ENCODE data around the gene TALDO1.

Gene TALDO1

DNA sequence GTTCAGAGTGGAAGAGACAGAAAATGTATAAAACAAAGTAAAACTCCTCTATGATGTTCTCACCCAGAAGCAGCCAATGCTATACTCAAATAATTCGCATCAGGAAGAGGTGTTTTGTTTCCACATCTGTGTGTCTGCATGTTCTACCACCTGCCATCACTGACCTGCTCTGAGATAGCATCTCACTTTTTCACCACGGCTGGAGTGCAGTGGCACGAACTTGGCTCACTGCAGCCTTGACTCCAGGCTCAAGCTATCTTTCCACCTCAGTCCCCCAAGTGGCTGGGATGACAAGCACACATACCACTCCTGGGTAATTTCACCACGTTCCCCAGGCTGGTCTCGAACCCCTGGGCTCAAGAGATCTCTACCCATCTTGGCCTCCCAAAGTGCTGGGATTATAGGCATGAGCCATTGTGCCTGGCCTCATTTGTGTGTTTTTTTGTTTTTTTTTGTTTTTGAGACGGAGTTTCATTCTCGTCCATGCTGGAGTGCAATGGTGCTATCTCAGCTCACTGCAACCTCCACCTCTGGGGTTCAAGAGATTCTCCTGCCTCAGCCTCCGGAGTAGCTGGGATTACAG, 14.4 kb downstream of the TALDO1 start:
- TF ChIP-seq ZBTB7A (IDR thresholded peaks at IDR 0.05; ENCODE audit: low read depth) (no peak), REST (IDR thresholded peaks at IDR 0.05; ENCODE audit: low read depth) (no peak), MAX (IDR thresholded peaks at IDR 0.05) (no peak), CEBPB (IDR thresholded peaks at IDR 0.05) (no peak)
- TF ChIP-seq, protein P1, sequence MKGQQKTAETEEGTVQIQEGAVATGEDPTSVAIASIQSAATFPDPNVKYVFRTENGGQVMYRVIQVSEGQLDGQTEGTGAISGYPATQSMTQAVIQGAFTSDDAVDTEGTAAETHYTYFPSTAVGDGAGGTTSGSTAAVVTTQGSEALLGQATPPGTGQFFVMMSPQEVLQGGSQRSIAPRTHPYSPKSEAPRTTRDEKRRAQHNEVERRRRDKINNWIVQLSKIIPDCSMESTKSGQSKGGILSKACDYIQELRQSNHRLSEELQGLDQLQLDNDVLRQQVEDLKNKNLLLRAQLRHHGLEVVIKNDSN (IDR thresholded peaks at IDR 0.05), result no peak

DNA sequence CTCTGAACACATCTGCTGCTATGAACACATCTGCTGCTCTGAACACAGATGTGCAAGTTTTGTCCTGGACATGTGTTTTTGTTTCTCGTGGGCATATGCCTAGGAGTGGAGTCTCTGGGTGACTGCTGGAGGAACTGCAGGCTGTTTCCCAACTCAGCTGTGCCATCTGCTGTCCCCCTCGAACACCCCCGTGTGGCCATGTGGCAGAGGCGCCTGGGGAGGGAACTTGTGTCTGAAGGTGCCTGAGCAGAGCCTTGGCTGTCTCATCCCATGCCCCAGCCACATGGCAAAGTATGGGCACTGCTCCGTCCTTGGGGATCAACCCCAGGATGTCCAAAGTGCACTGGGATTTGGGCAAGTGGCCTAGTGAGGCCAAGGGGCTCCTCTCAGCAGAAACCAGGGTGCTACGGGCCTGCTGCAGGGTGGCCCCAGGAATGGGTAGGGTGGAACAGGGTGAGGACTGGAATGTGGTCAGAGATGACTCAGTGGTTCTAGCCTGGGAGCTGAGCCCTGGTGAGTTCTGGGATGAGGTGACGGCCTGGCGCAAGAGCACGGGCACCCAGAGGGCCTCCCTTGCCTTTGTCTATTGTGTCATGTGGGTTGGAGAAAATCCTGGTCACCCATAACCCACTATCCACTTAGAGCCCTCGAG, 15.3 kb downstream of the TALDO1 start:
- peak; percentile 51 for TF ChIP-seq TEAD4 (IDR thresholded peaks at IDR 0.05)
- TF ChIP-seq RAD21 (IDR thresholded peaks at IDR 0.05; ENCODE audit: low read depth), result peak; percentile 37; the same call in 1 of the 2 replicates
- no peak for TF ChIP-seq NFIC (IDR thresholded peaks at IDR 0.05)
- no peak; the same call in 1 of the 2 replicates for TF ChIP-seq MAX (IDR thresholded peaks at IDR 0.05)
- 0 out of 2 replicates have a peak, but pooled peaks have one; percentile 11 for TF ChIP-seq YY1 (IDR thresholded peaks at IDR 0.05; ENCODE audit: low read depth)
- TF ChIP-seq ZBTB7A (IDR thresholded peaks at IDR 0.05; ENCODE audit: low read depth), result no peak
- 0 out of 2 replicates have a peak, but pooled peaks have one; percentile 1 for TF ChIP-seq CEBPB (IDR thresholded peaks at IDR 0.05)

- no peak for TF ChIP-seq NFIC (IDR thresholded peaks at IDR 0.05)
- TF ChIP-seq MAX (IDR thresholded peaks at IDR 0.05), result peak; percentile 27; the same call in 1 of the 2 replicates
- TF ChIP-seq TCF12 (IDR thresholded peaks at IDR 0.05; ENCODE audit: low read depth), result no peak
Observed at GRCh38 chr11:763073-763463, 15.8 kb downstream of the TALDO1 start.

- TF ChIP-seq TEAD4 (IDR thresholded peaks at IDR 0.05), result no peak
- TF ChIP-seq FOXM1 (IDR thresholded peaks at IDR 0.05; ENCODE audit: borderline replicate concordance, low read depth), result no peak
- no peak for TF ChIP-seq CEBPB (IDR thresholded peaks at IDR 0.05)
Observed at GRCh38 chr11:763549-764321, 16.5 kb downstream of the TALDO1 start.

DNA sequence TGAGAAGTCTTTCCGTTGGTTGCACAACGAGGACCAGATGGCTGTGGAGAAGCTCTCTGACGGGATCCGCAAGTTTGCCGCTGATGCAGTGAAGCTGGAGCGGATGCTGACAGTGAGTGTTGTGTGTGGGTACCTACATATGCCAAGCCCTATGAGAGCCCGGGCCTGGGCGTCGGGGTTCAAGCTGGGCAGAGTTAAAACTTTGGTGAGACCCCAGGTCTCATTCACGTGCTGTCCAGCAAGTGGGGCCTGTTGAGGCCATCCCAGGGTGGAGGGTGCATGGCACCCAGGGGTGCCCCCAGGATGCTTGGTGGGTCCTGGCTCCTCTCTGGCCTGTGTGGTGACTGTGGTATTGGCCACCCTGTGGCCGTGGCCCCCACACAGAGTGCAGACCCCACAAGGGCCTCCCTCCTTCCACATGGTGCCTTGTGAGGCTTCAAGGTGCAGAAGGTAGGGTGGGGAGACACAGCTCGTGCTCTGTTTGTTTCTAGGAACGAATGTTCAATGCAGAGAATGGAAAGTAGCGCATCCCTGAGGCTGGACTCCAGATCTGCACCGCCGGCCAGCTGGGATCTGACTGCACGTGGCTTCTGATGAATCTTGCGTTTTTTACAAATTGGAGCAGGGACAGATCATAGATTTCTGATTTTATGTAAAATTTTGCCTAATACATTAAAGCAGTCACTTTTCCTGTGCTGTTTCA, 17.2 kb downstream of the TALDO1 start:
- TF ChIP-seq ZBTB7A (IDR thresholded peaks at IDR 0.05; ENCODE audit: low read depth) (no peak), EGR1 (IDR thresholded peaks at IDR 0.05) (no peak), CEBPB (IDR thresholded peaks at IDR 0.05) (no peak), RAD21 (IDR thresholded peaks at IDR 0.05; ENCODE audit: low read depth) (no peak), CREB1 (IDR thresholded peaks at IDR 0.05; ENCODE audit: low read depth) (no peak), TEAD4 (IDR thresholded peaks at IDR 0.05) (no peak), EP300 (IDR thresholded peaks at IDR 0.05; ENCODE audit: borderline replicate concordance) (no peak), TAF1 (IDR thresholded peaks at IDR 0.05; ENCODE audit: low read depth) (no peak), REST (IDR thresholded peaks at IDR 0.05; ENCODE audit: low read depth) (no peak), MAX (IDR thresholded peaks at IDR 0.05) (no peak), YY1 (IDR thresholded peaks at IDR 0.05; ENCODE audit: low read depth) (no peak), TCF12 (IDR thresholded peaks at IDR 0.05; ENCODE audit: low read depth) (no peak), NFIC (IDR thresholded peaks at IDR 0.05) (no peak), FOXM1 (IDR thresholded peaks at IDR 0.05; ENCODE audit: borderline replicate concordance, low read depth) (no peak)
- TF ChIP-seq, protein P1 (IDR thresholded peaks at IDR 0.05), result no peak

Measured in Ishikawa (cell line).